ENCODE results near the gene SLC45A1. TPM values are rescaled to one million over a fixed set of nuclear protein-coding genes. Genes with fewer than 3 reads are reported as not detected.

SLC45A1 gene
- total RNA-seq, 2 donors from 2014 or later, result 1.0 to 3.0 TPM

DNA sequence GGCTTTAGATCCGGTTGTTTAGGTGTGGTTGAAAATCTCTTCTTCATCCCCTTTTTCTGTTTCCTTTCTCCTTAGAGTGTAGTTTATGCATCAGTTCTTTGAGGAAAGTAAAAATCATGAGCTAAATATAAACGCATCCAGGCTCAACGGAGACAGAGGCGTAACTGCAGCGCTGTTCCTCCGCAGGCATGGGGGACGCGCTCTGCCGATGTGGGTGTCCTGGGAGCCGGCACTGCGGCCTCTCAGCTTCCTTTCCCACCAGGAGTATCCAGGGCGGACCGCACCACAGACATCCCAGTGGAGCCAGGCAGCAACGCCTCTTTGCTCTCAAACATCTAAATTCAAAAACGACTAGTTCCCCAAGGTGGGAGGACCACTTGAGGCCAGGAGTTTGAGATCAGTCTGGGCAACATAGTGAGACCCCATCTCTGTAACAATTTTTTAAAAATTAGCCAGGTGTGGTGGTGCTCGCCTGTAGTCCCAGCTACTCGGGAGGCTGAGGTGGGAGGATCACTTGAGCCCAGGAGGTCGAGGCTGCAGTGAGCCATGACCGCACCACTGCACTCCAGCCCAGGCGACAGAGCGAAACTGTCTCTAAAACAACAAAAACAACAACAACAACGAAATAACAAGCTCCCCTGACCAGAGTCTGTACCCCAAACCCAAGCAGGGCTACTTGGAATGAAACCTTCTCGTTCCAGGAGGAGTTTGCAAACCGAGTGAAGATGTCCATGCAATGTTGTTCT lies 16.4 kb downstream of the SLC45A1 start:
- TF ChIP-seq, protein P1, sequence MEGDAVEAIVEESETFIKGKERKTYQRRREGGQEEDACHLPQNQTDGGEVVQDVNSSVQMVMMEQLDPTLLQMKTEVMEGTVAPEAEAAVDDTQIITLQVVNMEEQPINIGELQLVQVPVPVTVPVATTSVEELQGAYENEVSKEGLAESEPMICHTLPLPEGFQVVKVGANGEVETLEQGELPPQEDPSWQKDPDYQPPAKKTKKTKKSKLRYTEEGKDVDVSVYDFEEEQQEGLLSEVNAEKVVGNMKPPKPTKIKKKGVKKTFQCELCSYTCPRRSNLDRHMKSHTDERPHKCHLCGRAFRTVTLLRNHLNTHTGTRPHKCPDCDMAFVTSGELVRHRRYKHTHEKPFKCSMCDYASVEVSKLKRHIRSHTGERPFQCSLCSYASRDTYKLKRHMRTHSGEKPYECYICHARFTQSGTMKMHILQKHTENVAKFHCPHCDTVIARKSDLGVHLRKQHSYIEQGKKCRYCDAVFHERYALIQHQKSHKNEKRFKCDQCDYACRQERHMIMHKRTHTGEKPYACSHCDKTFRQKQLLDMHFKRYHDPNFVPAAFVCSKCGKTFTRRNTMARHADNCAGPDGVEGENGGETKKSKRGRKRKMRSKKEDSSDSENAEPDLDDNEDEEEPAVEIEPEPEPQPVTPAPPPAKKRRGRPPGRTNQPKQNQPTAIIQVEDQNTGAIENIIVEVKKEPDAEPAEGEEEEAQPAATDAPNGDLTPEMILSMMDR (IDR thresholded peaks at IDR 0.05), result no peak
- no peak overlapping the region for H3K27ac ChIP-seq
- H3K36me3 ChIP-seq, result no peaks in the 10 kb centered on the region
- no peaks in the 10 kb centered on the region for H3K9me3 ChIP-seq
- H3K27me3 ChIP-seq, result no peaks in the 10 kb centered on the region
- DNase-seq (ENCODE audit: low spot score), result no peak
- H3K4me3 ChIP-seq, result no peak overlapping the region
- no peaks in the 10 kb centered on the region for H3K4me1 ChIP-seq

DNA sequence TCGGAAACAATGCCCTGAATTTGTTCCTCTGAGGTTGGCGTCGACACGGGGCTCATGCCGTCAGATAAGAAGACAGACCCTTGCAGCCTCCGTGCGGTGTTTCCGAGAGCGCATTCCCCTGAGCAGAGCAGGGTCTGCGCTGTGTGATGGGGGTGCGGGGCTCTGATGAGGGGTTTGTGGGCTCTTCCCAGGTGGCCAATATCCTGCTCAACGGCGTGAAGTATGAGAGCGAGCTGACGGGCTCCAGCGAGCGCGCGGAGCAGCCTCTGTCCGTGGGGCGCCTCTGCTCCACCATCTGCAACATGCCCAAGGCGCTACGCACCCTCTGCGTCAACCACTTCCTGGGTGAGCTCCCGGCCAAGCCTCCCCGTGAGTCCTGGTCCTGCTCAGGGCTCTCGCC lies 17.3 kb downstream of the SLC45A1 start:
- H3K4me1 ChIP-seq, result no peaks in the 10 kb centered on the region
- no peak overlapping the region for H3K27ac ChIP-seq
- H3K36me3 ChIP-seq, result no peaks in the 10 kb centered on the region
- H3K9me3 ChIP-seq, result no peaks in the 10 kb centered on the region
- H3K4me3 ChIP-seq, result no peak overlapping the region
- DNase-seq (ENCODE audit: low spot score), result no peak
- H3K27me3 ChIP-seq, result no peaks in the 10 kb centered on the region
- TF ChIP-seq, protein P1 (IDR thresholded peaks at IDR 0.05), result no peak

DNA sequence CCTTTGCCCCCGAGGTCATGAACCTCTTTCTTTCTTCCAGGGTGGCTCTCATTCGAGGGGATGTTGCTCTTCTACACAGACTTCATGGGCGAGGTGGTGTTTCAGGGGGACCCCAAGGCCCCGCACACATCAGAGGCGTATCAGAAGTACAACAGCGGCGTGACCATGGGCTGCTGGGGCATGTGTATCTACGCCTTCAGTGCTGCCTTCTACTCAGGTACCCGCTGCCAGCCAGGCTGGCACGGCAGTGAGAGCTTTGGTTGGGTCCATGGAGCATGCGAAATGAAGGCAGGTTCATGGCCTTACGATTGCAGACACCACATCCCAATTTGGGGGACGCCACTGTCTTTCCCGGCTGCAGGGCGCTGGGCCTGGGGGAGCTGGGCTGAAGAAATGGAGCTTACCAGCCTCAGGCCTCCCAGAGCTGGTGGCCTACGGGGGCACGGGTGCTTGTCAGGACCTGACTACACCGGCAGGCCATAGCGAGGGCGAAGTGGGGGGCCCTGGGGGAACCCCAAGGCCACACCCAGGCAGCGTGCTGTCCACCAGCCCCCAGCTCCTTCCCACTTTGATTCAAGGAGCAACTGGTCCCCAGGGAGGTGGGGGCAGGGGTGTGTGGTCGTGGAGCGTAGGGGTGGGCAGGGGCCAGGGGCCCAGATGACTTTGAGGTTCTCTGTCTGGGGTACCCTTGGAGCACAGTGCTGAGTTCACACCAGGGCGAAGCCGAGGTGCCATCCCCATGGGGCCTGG lies 20.0 kb downstream of the SLC45A1 start:
- no peaks in the 10 kb centered on the region for H3K36me3 ChIP-seq

DNA sequence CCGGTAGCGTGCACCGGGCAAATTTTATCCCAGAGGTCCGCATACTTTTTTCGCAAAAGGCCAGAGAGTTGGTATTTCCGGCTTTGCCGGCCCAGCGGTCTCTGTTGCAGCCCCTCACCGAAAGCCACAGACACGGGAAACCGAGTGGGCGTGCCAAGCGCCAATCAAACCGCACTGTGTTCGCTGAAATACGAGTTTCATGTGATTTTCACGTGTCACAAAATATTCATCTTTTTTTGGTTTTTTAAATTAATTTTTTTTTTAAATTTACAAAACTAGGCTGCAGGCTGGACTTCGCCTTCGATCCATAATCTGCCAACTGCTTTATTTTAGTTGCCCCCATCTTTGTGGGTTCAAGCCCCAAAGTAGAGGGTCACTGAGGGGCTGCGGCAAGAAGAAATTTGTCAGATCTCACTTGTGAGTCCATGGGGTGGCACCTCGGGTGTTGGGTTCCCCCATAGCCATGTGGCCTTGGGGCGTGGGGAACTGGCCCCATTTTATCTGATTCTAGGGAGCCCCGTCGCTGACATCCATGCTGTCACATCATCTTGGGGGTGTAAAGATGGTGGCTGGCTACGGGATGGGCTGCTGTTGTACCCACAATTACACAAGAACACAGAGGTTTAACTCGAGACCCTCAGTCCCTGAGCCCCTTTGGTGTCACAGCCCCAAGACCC lies 20.8 kb downstream of the SLC45A1 start:
- H3K4me1 ChIP-seq, result peaks cover 0 to 7% of the 10 kb centered on the region in 2 donors
- TF ChIP-seq, protein P1 (IDR thresholded peaks at IDR 0.05), result no peak
- H3K27me3 ChIP-seq, result no peaks in the 10 kb centered on the region
- no peaks in the 10 kb centered on the region for H3K36me3 ChIP-seq
- H3K27ac ChIP-seq, result no peak overlapping the region
- DNase-seq (ENCODE audit: low spot score), result no peak
- no peaks in the 10 kb centered on the region for H3K9me3 ChIP-seq
- H3K4me3 ChIP-seq, result no peak overlapping the region

More for the DNA sequence above, 20.0 kb downstream of the SLC45A1 start:
- H3K4me3 ChIP-seq, result no peak overlapping the region
- DNase-seq (ENCODE audit: low spot score), result no peak
- H3K27me3 ChIP-seq, result no peaks in the 10 kb centered on the region
- H3K9me3 ChIP-seq, result no peaks in the 10 kb centered on the region
- H3K27ac ChIP-seq, result no peak overlapping the region
- TF ChIP-seq, protein P1 (IDR thresholded peaks at IDR 0.05), result no peak
- peaks cover 0 to 1% of the 10 kb centered on the region in 2 donors for H3K4me1 ChIP-seq

DNA sequence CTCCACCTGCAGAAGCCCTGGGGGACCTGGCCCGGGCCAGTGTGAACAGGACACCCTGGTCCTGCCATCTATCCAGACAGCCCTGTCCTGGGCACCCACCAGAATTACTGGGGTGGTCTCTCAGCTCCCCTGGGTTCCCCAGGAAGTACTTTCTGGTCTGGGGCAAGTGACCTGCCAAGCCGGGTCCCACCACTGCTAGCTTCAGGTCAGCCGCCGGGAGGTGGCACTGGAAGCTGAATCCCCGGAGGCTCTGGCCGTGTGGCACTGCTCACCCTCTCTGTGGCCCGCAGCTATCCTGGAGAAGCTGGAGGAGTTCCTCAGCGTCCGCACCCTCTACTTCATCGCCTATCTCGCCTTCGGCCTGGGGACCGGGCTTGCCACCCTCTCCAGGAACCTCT lies 21.3 kb downstream of the SLC45A1 start:
- TF ChIP-seq, protein P1 (IDR thresholded peaks at IDR 0.05), result no peak
- no peaks in the 10 kb centered on the region for H3K9me3 ChIP-seq
- DNase-seq (ENCODE audit: low spot score), result no peak
- H3K27me3 ChIP-seq, result no peaks in the 10 kb centered on the region
- peaks cover 0 to 11% of the 10 kb centered on the region in 2 donors for H3K4me1 ChIP-seq
- H3K27ac ChIP-seq, result no peak overlapping the region
- no peak overlapping the region for H3K4me3 ChIP-seq
- no peaks in the 10 kb centered on the region for H3K36me3 ChIP-seq

Data from right atrium auricular region (tissue), 2 donors.